HG03342 (cell line): ENCODE results near the gene CCDC6.
A peak's percentile ranks its signal among the peaks of the same experiment; 100 is the strongest.
"Not testable (repeated sequence)": the region's sequence is repeated elsewhere in the genome, so short reads cannot be mapped to it uniquely, and the experiment has no call there.

ENCODE experiments used
- ATAC-seq: cut with Tn5 transposase; IDR thresholded peaks from one replicate; pipeline ENCODE4 v1.9.1; 2021; ENCODE audit warnings: mild to moderate bottlenecking, moderate library complexity; ENCODE audit not compliant: unreplicated experiment

CCDC6 gene

GRCh38 chr10:59906417-59907202, at the start of gene CCDC6:
Gene CCDC6 (minus strand): TSS chr10:59906556. CDS start chr10:59906424, 132 bp downstream.
- ATAC-seq = peak; percentile 79

GRCh38 chr10:59954296-59954695, 47.9 kb upstream of the CCDC6 start:
- ATAC-seq = no peak

- not testable (repeated sequence) for ATAC-seq
Measured at GRCh38 chr10:59953711-59954110, 47.4 kb upstream of the CCDC6 start.

- ATAC-seq = no peak
Measured at GRCh38 chr10:59950105-59950504, 43.7 kb upstream of the CCDC6 start.

- ATAC-seq = no peak
Measured at GRCh38 chr10:59949608-59950007, 43.3 kb upstream of the CCDC6 start.

- no peak for ATAC-seq
Measured at GRCh38 chr10:59945991-59946390, 39.6 kb upstream of the CCDC6 start.

GRCh38 chr10:59945590-59945989, 39.2 kb upstream of the CCDC6 start:
- no peak for ATAC-seq

- no peak for ATAC-seq
Measured at GRCh38 chr10:59944339-59944935, 38.1 kb upstream of the CCDC6 start.

- ATAC-seq = no peak
Measured at GRCh38 chr10:59942556-59942955, 36.2 kb upstream of the CCDC6 start.

- ATAC-seq = no peak
Measured at GRCh38 chr10:59937720-59938119, 31.4 kb upstream of the CCDC6 start.

- ATAC-seq = no peak
Measured at GRCh38 chr10:59934701-59935100, 28.3 kb upstream of the CCDC6 start.

- ATAC-seq = not testable (repeated sequence)
Measured at GRCh38 chr10:59930788-59931521, 24.6 kb upstream of the CCDC6 start.

GRCh38 chr10:59926086-59926485, 19.7 kb upstream of the CCDC6 start:
- ATAC-seq = no peak

GRCh38 chr10:59922907-59923306, 16.6 kb upstream of the CCDC6 start:
- ATAC-seq = no peak

GRCh38 chr10:59917922-59918321, 11.6 kb upstream of the CCDC6 start:
- no peak for ATAC-seq

- ATAC-seq = no peak
Measured at GRCh38 chr10:59913547-59914237, 7.3 kb upstream of the CCDC6 start.

GRCh38 chr10:59910867-59911266, 4.5 kb upstream of the CCDC6 start:
- no peak for ATAC-seq

GRCh38 chr10:59909815-59910214, 3.5 kb upstream of the CCDC6 start:
- no peak for ATAC-seq

GRCh38 chr10:59908808-59909143, 2.4 kb upstream of the CCDC6 start:
- no peak for ATAC-seq

GRCh38 chr10:59907918-59908807, 1.8 kb upstream of the CCDC6 start:
- ATAC-seq = peak; percentile 22
